GM18517 (cell line): ENCODE data around the gene CELA3A.
"Not testable (repeated sequence)": the region's sequence is repeated elsewhere in the genome, so short reads cannot be mapped to it uniquely, and the experiment has no call there.

Experiments
- ATAC-seq: cut with Tn5 transposase; IDR thresholded peaks from one replicate; pipeline ENCODE4 v1.9.1; 2021; ENCODE audit warnings: mild to moderate bottlenecking, moderate library complexity; ENCODE audit not compliant: unreplicated experiment

The CELA3A gene

DNA sequence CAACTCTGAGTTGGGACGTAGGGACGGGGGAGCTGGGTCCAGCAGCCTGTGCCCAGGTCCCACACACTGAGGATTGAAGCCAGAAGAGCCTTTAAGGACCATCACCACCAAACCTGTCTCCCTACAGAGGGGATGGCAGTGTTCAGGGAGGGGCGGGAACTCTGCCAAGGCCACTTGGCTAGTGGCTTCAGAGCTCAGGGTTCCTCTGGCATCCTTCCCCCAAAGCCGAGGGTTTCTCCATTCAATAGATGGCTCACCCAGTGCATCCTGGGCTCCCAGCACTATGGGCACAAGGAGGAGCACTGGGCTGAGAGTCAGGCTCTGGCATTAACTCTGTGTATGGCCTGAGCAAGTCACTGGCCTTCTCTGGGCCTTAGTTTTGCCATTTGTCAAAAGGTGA is 20.2 kb upstream of the CELA3A start:
- not testable (repeated sequence) for ATAC-seq

DNA sequence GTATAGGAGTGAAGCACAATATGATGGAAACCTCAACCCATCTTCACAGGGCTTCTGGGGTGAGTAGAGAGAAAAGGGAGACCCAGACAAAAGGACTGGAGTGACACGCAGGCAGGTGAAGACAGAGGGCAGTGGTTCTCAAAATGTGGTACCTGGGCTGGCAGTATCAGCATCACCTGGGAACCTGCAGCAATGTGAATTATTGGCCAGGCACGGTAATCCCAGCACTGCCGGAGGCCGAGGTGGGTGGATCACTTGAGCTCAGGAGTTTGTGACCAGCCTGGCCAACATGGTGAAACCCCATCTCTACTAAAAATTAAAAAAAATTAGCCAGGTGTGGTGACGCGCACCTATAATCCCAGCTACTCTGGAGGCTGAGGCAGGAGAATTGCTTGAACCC is 19.3 kb upstream of the CELA3A start:
- ATAC-seq = not testable (repeated sequence)

DNA sequence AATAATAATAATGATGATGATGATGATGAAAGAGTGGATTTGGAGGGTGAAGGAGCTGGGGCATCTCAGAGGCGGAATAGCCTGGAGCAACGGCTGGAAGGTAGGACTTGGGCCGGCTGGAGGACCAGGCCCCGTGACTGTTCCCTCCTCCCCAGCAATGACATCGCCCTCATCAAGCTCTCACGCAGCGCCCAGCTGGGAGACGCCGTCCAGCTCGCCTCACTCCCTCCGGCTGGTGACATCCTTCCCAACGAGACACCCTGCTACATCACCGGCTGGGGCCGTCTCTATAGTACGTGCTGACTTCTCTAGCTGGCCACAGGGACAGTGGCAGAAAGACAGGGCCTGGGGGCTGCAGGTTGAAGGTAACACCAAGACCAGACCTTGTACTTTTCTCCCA is 17.9 kb upstream of the CELA3A start:
- ATAC-seq = not testable (repeated sequence)

DNA sequence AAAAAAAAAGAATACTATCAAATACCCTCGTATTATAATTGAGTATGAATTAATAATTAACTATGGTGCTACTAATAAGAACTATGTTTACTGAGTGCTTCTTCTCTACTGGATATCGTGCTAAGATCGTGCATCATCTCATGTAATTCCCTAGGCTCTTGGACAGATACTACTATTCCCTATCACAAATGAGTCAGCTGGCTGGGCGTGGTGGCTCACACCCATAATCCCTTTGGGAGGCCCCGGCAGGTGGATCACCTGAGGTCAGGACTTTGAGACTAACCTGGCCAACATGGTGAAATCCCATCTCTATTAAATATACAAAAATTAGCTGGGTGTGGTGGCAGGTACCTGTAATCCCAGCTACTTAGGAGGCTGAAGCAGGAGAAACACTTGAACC is 15.6 kb upstream of the CELA3A start:
- ATAC-seq = not testable (repeated sequence)

DNA sequence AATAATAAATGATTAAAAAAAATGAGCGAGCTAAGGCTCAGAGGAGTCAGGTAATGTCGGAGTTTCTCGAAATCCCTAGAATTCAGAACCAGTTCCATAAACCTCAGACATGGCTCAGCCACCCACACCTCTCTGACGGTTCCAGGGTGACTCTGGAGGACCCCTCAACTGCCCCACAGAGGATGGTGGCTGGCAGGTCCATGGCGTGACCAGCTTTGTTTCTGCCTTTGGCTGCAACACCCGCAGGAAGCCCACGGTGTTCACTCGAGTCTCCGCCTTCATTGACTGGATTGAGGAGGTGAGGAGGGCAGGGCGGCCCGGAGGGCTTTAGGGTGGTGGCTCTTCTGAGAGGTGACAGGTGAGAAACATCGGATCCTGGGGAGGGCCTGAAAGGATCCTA is 15.1 kb upstream of the CELA3A start:
- ATAC-seq = not testable (repeated sequence)

DNA sequence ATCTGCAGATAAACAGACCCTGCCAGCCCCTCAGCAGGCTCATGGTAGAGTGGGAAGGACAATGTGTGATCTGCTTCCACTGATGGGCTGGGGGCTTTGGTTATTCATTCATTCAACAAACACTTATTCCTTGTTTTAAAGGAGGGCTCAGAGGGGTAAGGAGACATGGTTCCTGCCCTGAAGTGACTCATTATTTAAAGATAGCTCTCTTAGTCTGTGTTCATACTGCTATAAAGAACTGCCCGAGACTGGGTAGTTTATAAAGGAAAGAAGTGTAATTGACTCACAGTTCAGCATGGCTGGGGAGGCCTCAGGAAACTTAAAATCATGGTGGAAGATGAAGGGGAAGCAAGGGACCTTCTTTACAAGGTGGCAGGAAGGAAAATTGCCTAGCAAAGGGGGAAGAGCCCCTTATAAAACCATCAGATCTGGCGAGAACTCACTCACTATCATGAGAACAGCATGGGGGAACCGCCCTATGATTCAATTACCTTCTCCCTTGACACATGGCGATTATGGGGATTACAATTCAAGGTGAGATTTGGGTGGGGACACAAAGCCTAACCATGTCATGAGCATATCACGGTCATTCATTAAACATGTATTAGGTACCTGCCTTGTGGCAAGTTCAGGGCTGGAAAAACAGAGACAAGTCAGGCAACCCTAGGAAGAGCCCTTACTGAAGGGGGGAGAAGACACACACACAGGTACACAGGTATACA is 11.6 kb upstream of the CELA3A start:
- ATAC-seq = not testable (repeated sequence)

DNA sequence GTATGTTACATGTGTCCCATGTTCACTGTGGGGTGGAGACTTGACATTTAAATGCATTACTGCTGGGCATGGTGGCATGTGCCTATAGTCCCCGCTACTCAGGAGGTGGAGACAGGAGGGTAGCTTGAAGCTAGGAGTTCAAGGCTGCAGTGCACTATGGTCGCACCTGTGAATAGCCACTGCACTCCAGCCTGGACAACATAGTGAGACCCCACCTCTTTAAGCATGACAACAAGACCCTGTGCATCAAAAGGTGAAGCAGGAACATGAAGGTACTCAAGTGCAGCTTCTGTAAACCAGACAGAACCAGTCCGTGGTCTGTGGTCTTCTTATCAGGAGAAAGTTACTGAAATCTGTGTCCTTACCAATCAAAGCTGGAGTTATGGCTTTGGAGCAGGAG is 9.3 kb upstream of the CELA3A start:
- ATAC-seq = not testable (repeated sequence)

DNA sequence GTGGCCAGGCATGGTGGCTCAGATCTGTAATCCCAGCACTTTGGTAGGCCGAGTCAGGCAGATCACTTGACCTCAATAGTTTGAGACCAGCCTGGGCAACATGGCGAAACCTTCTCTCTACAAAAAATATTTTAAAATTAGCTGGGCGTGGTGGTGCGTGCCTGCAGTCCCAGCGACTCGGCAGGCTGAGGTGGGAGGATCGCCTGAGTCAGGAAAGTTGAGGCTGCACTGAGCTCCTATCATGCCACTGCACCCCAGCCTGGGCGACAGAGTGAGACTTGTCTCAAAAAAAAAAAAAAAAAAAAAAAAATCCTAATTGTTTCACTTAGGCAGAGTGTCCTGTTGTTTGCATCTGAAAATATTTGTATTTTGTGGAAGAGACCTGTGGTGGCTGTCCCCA is 6.7 kb upstream of the CELA3A start:
- ATAC-seq = not testable (repeated sequence)

DNA sequence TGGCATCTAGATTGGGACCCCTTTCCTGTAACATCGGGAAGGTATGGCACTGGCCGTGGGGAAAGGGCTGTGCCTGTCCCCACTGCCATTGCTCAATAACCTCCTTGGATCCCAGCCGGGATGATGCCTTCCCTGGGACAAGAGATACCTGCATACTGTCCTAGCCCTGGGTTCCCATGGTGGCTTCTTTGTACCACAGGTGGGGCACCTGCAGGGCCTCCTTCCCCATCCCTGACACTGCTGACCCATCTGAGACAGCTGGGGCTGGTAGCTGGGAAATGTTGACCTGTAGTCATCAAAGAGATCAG is 4.8 kb upstream of the CELA3A start:
- not testable (repeated sequence) for ATAC-seq

DNA sequence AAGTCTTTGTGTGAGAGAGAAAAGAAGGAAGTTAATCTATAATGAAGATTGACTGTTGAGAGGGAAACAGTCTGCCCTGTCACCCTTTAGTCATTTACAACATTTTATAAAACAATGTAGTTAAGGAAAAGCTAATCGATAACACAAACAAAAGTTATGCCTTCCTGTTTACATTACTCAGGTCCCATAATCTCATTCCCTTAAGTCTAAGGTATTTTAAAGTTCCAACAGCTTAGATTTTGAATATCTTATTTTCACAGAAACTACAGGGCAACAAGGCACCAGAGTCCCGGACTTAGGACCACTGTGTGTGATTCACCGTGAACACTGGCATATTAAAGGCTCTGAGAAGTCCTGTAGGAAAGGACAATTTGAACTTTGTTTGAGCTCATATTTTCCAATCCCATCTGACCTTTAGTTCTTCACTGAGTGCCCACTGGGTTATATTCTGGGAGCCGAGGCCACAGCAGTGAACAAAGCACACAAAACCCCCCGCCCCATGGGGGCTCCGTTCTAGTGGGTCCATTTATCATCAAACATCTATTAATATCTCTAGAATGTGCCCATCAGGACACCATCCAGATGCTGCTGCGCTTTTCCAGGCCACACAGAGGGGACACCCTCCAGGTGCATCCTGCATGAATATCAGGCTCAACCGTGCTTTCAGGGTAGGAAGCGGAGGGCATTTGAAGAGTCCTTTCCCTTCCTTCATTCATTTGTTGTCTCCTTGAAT is 3.4 kb upstream of the CELA3A start:
- not testable (repeated sequence) for ATAC-seq

DNA sequence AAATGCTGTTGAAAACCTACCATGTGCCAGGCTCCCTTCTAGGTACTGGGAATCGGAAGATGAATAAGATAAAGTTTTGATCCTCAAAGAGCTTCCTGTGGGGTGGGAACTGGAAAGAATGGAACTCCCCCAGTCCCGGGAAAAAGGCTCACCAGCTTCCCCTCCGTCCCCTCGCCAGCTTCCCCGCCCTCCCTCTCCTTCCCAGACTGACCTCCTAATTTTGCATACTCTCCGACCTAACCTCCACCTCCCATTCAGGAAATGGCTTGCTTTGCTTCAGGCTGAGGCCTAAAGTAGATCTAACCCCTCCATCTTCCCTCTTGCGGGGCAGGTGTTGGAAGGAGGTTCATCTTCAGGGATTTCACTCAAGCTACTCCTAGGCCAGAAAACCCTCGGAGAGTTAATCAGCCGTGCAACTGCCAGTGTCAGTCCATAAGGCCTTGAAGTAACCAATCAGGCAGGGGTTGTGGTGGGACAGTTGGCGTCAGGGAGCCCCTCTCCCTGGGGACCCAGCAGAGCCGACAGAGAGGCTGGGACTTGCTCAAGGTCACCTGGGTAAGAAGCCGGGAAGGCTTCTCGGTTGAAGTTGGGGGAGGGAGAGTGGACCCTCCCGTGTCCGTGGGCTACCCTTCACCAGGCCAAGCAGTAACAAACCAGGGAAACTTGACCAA is 2.7 kb upstream of the CELA3A start:
- ATAC-seq = not testable (repeated sequence)

DNA sequence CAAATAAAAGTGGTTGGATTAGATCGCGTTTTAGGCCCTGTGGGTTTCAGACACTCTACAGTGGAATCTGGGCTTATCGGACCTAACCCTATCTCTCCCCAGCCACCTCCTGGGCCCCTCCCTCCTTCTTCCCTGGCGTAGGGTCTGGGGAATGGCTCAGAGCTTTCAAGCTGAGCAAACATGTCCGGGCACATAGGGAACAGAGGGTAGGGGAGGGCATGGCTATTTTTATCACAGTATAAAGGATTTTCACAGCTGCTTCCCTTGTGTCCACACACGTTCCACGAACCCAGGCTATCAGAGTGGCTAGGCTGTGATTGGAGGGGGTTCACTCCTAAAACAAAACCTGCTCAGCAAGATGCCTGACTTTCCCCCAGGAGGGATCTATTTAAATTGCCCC is 1.8 kb upstream of the CELA3A start:
- ATAC-seq = not testable (repeated sequence)

DNA sequence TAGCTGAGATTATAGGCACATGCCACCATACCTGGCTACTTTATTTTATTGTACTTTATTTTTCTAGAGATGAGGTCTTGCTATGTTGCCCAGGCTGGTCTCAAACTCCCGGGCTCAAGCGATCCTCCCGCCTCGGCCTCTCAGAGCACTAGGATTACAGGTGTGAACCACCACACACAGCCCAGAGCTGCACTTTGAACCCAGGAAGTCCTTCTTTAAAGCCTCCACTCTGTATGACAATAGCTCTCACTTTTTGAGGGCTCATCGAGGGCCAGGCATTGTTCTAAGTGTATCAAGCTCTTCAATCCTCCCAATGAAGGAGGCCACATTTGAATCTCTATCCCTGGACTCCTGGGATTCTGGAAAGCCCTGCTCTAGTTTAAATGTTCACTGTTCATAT is 1.0 kb downstream of the CELA3A start:
- ATAC-seq = not testable (repeated sequence)

DNA sequence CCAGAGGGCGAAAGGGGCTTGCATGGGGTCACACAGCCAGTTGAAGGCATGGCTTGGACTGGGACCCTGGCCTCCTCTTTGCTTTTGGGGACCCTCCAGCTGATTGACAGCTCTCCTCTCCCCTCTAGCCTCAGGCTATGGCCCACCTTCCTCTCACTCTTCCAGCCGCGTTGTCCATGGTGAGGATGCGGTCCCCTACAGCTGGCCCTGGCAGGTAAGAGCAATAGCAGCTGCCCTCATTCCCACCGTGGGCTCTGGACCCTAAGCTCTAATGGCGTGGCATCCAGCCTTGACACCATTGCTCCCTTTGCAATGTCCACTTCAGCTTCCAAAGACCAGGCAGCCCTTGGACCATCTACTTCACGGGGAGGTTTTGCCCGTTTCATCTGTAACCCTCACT is 1.4 kb downstream of the CELA3A start:
- ATAC-seq = not testable (repeated sequence)

DNA sequence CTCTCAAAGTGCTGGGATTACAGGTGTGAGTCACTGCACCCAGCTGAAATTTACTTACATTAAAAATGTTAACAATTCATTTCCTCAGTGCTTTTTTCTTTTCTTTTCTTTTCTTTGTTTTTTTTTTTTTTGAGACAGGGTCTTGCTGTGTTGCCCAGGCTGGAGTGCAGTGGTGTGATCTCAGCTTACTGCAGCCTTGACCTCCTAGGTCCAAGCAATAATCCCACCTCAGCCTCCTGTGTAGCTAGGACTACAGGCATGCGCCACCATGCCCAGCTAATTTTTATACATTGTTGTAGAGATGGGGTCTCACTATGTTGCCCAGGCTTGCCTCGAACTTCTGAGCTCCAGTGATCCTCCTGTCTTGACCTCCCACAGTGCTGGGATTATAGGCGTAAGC is 2.5 kb downstream of the CELA3A start:
- not testable (repeated sequence) for ATAC-seq

DNA sequence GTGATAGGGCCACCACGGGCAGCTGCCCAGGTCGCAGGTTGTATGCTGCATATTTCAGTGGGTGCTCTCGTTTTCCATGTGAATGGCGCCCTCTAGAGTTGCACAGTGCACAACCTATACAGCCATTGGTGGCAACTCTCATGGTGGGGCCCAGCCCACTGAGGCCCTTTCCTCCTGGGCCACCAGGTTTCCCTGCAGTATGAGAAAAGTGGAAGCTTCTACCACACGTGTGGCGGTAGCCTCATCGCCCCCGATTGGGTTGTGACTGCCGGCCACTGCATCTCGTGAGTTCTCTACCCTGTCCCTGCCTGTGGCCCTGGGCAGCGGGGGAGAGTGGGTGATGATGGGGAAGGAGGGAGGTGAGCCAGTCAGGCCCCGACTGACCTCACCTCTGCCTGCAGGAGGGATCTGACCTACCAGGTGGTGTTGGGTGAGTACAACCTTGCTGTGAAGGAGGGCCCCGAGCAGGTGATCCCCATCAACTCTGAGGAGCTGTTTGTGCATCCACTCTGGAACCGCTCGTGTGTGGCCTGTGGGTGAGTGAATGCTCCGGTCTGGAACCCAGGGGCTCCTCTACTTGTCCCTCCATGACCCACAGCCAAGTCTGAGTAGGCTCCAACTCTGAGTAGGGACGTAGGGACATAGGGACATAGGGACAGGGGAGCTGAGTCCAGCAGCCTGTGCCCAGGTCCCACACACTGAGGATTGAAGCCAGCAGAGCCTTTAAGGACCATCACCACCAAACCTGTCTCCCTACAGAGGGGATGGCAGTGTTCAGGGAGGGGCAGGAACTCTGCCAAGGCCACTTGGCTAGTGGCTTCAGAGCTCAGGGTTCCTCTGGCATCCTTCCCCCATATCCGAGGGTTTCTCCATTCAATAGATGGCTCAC is 4.0 kb downstream of the CELA3A start:
- not testable (repeated sequence) for ATAC-seq

DNA sequence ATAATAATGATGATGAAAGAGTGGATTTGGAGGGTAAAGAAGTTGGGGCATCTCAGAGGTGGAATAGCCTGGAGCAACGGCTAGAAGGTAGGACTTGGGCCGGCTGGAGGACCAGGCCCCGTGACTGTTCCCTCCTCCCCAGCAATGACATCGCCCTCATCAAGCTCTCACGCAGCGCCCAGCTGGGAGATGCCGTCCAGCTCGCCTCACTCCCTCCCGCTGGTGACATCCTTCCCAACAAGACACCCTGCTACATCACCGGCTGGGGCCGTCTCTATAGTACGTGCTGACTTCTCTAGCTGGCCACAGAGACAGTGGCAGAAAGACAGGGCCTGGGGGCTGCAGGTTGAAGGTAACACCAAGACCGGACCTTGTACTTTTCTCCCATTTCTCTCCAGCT is 5.3 kb downstream of the CELA3A start:
- not testable (repeated sequence) for ATAC-seq

DNA sequence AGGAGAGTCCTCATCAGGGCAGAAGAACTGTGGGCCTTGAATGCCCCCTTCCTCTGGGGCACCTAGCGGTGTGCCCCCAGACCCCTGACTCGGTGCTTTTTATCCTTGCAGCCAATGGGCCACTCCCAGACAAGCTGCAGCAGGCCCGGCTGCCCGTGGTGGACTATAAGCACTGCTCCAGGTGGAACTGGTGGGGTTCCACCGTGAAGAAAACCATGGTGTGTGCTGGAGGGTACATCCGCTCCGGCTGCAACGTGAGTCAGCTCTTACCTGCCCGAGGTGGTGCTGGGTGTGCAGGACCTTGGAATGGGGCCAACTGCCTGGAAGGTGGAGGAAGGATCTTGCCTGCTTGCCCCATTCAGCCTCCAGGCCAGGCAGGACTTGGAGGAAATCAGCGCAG is 5.8 kb downstream of the CELA3A start:
- ATAC-seq = not testable (repeated sequence)

DNA sequence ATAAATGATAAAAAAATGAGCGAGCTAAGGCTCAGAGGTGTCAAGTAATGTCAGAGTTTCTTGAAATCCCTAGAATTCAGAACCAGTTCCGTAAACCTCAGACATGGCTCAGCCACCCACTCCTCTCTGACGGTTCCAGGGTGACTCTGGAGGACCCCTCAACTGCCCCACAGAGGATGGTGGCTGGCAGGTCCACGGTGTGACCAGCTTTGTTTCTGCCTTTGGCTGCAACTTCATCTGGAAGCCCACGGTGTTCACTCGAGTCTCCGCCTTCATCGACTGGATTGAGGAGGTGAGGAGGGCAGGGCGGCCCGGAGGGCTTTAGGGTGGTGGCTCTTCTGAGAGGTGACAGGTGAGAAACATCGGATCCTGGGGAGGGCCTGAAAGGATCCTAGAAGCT is 8.1 kb downstream of the CELA3A start:
- not testable (repeated sequence) for ATAC-seq

DNA sequence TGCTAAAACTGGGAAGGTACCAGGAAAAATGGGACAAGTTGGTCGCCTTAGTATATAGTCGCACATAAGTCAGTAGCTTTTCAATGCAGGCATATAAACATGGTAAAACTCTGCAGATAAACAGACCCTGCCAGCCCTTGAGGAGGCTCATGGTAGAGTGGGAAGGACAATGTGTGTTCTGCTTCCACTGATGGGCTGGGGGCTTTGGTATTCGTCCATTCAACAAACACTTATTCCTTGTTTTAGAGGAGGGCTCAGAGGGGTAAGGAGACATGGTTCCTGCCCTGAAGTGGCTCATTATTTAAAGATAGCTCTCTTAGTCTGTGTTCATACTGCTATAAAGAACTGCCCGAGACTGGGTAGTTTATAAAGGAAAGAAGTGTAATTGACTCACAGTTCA is 11.3 kb downstream of the CELA3A start:
- not testable (repeated sequence) for ATAC-seq
